Stimulated activated CD4-positive, alpha-beta T cell treated with anti-CD3 and anti-CD28 coated beads, Interleukin-4, amount 100 ng/mL, for 24 hours (primary cell): Measurements from ENCODE around the gene GAK.

Experiments used
- DNase-seq: peaks from one replicate; pipeline ENCODE4 v3.0.0-alpha.2; 2020

GAK gene

DNA sequence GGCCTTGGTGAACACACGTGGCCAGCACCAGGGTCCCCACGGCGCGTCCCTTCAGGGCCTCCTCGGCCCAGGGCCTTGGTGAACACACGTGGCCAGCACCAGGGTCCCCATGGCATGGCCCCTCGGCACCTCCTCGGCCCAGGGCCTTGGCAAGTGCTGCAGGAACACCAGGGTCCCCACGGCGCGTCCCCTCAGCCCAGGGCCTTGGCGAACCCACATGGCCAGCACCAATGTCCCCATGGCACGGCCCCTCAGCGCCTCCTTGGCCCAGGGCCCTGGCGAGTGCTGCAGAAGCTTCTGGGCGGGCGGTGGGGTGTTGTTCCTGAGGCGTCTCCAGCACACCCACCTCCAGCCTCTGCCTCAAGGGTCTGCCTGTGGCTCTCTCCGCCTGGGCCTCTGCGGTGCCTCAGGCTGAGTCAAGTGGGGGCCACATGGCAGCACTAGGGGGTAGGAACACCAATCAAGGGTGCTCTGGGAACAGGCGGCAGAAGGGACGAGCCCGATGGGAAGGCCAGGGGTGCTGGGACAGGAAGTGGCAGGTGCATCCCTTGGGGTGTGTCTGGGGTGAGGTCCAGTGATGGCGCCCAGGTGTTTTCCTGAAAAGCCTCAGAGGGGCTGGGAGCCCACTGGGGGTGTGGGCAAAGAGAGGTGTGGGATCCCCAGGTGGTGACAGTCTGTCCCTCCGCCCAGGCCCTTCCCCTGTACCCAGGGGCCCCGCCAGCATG, 64.4 kb downstream of the GAK start:
- DNase-seq, result no peak

DNA sequence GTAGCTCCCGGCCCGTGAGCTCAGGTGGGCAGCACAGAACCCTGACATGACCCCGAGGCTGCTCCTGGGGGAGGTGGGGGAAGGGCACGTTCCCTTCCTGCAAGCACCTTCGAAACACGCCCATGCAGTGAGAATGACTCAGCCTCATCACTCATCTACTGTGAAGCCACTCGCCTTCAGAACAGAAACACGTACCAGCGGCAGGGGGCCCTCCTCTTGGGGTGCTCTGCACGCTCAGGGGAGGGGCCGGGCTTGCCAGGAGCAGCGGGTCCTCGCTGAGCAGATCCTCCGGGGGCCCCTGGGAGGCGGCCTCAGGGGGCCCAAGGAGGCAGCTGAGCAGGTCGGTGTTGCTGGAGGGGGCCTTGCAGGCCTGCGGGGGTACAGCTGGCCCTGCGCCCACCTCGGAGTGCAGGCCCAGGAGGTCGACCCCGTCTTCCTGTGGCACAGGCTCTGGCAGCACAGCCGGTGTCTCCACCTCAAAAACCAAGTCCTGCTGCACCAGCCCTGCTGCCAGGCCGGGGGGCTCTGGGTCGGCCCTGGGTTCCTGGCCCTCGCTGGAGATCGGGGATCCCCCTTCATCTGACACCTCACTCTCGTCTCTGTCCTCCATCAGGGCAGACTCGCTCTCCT, 65.2 kb downstream of the GAK start:
- no peak for DNase-seq

DNA sequence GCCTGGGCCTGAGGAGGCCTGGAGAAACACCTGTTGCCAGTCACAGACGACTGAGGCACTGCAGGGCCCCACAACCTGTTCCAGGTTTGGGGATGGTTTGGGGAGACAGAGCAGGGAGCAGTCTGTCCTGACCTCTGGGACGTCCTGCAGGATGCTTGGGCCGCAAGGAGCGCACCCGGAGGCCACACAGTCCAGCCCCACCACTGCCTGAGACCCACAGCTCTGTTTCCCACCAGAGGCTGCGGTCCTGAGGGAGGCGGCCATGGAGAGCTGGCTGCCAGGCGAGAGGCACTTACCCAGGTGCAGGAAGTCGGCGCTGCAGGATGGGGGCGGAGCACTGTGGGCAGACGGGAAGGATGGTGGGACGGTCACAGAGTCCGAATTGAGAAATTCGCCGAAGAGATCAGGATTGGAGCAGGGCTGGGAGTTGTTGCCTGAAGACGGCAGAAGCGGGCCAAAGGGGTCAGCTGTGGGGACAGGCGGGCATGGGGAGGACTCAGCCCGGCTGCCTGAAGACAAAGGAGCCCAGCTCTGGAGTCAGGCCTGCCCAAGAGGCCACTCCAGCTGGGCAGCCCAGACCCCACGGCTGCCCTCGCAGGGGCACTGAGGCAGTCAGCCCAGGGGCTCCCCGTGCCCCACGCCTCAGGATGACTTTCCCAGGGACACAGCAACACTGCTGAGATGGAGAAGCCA, 65.9 kb downstream of the GAK start:
- no peak for DNase-seq

DNA sequence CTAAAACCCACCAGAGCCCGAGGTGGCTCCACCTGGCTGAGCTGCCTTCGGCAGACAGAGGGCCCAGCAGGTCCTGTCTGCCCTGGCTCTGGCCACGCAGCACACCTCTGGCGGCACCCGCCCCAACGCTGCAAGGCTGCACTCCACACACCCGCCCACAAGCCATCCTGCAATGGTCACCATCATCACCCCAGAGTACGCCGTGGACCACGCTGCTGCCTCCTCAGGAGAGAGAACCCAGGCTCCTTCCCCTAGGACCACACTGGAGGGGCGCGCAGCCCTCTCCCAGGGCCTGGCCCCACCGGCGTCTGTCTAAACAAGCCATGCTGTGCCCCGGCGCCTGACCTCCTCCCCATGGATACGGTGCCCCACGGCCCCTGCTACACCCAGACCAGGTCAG, 66.5 kb downstream of the GAK start:
- DNase-seq, result no peak

DNA sequence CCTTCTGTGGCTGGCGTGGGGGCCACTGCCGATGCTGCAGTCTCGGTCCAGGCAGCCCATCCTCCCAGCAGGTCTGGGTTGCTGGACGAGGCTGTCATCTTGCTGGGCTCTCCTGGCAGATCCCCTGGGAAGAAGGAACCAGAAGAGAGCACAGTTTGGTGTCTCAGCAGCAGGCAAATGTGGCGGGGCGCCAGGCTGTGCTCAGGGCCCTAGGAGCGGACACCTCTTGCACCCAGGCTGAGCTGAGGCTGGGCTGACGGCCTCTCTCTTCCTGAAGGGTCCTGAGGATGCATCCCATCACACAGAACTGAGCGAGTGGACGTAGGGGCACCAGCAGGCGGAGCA, 67.0 kb downstream of the GAK start:
- DNase-seq, result no peak

DNA sequence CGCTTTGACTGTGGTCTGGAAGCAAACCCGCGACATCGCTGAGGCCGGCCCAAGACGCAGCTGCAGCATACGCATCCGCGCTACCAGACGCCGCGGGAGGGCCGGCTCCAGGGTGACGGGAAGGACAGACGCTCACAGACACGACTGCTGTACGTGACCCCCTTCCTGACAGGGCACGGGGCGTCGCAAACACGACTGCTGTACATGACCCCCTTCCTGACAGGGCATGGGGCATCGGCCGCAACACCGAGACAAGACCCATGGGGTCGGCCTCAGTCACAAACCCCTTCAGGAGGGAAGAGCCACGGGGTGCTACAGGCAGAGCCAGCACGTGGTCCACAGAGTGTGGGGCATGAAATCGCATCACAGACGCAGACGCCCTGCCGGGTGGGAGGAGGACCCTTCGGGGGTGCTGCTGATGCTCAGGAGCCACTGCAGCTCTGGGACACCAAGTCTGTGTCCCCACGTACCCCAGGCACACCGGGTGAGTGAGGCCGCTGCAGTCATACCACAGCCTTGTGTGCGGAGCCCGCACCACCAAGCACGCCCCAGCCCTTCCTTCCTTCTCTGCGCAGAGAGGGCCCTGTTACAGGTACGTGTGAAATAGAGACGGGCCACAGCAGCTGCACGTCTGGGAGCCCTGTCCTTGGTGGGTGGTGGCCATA, 67.5 kb downstream of the GAK start:
- no peak for DNase-seq

DNA sequence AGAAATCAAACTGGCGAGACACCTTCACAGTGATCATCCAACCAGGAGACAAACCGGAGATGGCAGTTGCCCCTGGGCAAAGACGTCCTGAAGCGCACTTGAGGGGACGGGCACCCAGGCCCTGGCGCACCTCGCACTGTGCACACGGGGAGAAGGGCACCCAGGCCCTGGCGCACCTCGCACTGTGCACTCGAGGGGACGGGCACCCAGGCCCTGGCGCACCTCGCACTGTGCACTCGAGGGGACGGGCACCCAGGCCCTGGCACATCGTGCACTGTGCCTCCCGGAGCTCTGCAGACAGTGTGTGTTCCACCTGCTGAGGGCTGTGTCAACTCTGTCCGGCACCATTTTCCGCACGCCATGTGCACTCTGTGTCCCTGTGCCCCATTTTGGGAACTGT, 71.6 kb downstream of the GAK start:
- no peak for DNase-seq

DNA sequence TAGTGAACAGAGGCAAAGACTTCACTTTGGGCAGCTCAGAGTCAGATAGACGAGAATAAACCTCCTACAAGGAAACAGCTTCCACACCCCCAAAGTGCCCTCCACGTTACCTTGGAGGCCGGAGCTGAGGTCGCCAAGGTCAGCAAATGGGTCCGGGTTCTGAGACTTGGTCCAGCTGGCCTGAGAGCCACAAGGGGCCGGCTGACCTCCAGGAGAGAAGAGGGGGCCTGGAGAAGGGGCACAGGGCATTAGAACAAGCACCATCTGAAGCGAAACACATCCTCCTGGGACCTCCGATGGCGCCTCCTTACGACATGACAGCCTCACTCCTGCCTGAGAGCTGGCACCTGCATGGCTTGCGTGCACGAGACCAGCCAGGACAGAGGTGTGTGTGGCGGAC, 72.6 kb downstream of the GAK start:
- DNase-seq, result no peak

DNA sequence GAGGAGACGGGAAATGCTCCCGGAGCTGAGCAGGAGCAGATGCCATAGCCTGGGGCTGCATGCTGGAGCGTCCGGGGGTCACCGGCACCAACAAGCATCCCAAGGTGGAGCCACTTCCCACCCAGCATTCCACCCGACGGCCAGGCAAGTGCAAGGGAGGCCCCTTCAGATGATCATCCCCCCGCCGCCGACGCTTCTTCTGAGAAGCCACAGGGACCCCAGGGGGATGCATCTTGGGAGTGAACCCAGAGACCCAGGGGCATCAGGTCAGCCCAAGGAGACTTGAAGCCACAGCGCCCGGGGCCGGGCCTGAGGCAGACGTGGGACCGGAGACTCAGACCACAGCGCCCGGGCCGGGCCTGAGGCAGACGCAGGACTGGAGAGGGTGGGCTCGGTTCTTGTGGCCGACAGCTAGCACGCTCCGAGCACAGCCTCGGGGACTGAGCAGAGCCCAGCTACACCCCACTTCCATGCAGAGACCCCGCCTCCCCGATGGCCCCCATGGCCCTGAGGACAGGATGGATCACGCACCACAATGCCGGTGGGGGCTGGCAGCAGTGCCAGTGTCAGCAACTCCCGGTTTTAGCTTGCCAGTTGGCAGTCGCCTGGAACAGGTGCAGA, 73.2 kb downstream of the GAK start:
- DNase-seq, result no peak

DNA sequence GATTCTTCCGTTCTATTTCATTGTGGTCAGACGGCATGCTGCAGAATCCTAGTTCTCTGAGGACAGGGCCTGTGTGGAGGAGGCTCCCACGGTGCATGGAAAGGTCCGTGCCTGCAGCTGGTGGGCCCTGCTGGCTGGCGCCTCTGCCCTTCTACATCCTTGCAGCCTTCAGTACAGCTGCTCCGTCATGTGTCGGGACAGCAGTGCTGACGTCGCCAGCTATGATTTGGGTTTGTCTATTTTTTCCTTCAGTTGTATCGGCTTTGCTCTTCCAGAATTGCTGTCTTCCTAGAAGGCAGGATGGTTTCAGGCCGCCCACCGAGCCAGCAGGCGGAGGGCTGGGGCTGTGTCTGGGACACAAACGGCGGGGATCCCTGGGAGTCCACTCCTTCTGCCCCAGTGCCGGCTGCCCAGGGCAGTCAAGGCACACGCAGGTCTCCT, 74.1 kb downstream of the GAK start:
- no peak for DNase-seq

DNA sequence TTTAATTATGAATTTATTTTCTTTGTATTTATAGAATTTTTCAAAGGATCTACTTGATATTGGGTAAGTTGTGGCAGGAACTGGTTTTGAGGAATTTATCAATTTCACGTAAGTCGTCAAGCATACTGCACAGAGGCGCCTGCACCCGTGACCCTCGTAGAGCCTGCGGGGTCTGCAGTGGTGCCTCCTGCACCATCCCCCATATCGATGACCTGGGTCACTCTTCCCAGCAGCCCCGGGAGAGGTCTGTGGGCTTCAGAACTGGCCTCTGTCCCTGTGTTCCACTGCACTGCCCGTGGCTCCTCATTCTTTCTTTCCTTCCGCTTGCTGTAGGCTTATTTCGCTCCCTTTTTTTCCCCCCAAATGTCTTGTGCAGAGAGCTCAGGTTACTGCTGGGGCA, 74.7 kb downstream of the GAK start:
- no peak for DNase-seq

DNA sequence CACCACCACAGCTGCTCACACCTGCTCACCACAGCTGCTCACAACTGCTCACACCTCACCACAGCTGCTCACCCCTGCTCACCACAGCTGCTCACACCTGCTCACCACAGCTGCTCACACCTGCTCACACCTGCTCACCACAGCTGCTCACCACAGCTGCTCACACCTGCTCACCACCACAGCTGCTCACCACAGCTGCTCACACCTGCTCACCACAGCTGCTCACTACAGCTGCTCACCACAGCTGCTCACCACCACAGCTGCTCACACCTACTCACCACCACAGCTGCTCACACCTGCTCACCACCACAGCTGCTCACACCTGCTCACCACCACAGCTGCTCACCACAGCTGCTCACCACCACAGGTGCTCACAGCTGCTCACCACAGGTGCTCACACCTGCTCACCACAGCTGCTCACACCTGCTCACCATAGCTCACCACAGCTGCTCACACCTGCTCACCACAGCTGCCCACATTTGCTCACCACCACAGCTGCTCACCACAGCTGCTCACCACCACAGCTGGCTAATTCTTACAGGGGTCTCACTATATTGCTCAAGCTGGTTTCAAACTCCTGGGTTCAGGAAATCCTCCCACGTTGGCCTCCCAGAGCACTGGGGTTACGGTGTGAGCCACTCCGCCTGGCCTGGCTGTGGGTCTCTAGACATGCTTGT, 75.8 kb downstream of the GAK start:
- no peak for DNase-seq

DNA sequence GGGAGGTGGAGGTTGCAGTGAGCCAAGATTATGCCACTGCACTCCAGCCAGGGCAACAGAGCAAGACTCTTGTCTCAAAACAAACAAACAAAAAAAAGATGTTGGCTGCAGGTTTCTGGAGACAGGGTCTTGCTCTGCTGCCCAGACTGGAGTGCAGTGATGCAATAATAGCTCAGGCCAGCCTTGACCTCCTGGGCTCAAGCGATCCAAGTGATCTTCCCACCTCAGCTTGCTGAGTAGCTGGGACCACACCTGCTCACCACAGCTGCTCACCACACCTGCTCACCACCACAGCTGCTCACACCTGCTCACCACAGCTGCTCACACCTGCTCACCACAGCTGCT, 76.3 kb downstream of the GAK start:
- DNase-seq, result no peak

DNA sequence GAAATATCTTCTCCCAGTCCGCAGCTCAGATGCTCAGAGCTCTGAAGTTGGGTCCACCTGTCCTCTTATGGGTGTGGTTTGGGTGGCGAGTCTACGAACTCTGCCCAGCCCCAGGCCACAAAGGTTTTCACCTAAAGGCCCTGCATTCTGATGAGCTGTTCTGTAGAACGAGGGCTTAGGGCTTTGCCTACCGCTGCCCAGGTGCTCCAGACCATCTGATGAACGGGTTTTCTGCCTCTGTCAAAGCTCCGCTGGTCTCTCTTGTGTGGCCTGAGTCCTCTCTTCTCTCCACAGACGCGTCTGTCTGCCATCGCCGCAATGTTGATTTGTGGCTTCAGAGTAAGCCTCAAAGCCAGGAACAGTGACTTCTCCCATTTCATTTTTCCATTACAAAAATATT, 77.8 kb downstream of the GAK start:
- DNase-seq, result no peak

DNA sequence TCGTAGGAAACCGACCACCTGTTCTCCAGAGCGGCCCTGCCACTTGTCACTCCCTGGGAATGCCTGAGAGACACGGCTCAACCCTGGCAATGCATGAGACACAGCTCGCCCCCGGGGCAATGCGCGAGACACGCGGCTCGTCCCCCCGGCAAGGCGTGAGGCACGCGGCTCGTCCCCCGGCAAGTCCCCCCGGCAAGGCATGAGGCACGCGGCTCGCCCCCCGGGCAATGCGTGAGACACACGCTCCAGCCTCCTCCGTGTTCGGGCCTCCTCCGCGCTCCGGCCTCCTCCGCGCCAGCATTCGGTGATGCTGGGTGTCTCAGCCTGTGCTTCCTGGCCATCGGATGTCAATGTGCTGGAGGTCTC, 78.7 kb downstream of the GAK start:
- no peak for DNase-seq

DNA sequence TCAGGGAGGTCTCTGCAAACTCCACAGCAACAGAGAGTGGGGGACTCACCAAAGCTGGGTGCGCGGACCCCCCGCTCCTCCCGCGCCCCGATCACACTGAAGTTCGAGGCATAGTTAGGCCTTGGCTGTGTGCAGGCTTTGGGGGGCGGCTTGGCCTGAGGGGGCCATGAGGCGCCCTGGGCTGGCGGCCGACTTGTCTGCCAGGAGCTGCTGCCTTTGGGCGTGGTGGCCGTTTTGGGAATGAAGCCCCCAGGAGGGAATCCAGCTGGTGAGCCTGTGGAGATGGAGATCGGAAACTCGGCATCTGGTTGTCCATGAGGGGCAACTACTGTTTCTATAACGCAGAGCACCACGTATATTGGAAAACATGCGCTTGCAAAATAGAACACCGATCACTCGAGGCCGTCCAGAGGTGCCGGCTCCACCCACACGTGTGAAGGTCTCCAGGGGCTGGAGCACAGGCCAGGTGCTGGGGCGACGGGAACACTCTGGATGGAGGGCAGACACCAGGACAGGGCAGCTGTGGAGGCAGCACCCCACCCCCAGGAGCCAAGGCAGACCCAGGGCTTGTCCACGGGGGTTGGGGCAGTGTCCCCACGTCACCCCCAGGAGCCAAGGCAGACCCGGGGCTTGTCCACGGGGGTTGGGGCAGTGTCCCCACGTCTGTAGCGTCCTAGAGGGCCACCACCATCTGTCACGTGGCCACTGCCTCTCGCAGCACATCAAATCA, 80.2 kb downstream of the GAK start:
- DNase-seq, result no peak

DNA sequence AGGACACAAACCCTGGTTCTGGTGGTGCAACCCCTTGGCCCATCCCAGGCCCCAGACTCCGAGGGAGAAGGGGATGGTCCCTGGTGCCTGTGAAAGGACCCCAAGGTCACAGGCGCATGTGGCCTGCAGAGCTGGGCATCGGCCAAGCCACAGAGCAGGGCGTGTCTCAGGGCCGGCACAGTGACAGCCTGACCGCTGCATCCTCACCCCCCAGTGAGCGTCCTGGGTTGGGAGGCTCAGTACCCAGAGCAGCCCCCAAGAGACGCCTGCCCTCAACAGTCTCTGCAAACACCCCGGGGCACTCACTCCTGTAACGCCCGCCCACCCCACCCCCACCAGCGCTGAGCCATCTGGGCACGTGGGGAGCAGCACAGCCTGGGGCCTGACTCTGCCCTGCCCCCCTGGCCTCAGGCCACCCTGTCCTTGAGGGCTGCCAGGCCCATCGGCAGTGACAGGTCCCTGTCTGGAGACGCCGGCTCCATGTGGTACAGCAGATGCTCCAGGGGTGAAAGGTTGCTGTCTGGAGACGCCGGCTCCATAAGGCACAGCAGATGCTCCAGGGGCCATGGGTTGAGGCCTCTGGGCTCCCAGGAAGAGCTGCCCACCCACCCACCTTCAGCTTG, 81.7 kb downstream of the GAK start:
- no peak for DNase-seq

DNA sequence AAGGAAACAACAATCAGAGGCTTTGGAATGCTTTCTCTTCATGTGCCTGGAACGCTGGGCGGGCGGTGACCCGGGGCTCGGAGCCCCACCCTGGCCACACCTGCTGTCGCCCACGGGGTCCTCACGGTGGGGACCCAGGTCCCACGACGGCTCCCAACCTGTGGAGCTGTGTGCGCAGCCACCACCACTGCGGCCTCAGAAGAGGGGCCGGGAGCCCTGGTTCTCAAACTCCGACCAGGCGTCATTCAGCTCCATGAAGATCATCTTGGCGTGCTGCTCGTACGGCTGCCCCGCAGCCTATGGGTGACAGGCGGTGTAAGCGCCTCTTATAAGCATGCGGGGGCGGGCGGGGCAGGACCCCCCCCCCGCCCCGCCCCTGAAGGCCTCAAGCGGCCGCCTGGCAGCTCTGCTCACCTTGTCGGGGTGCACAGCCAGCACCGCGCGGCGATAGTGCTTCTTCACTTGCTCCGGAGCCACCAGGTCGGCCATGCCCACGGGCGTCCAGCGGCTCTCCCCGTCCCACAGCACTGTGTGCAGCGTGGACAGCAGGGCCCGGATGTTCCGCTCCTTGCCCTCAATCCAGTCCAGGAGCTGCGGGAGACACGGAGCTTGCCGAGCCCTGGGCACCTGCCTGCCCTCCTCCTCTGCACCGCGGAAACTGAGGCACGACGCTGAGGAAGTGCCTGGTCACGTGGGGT, 82.5 kb downstream of the GAK start:
- no peak for DNase-seq

DNA sequence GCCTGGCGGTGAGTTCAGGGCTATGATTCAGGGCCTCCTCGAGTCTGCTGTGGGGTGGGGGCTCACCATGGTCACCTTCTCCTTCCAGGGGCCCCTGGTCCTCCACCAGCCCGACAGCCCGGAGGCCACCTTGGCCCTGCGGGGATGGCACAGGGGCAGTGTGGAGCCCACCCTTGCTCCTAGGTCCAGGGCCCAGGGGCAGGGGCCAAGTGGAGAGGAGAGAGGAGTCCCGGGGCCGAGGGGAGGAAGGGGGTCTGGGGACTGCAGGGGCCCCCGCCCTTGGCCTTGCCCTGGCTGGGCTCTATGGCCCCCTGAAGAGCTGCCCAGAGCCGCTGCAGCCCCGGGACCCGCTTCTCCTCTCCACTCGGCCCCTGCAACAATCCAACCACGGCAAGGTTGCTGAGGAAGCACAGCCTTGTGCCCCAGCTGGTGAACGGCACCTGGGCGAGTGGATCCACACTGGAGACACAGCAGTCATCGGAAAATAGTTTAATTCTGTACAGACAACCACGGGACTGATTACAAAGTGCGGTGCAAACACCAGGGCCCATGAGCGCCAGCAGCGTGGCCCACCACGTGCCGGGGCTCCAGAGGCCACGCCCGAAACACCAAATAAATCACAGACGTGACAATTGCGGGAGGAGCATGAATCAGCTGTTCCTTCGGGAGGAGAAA, 83.2 kb downstream of the GAK start:
- DNase-seq, result no peak

DNA sequence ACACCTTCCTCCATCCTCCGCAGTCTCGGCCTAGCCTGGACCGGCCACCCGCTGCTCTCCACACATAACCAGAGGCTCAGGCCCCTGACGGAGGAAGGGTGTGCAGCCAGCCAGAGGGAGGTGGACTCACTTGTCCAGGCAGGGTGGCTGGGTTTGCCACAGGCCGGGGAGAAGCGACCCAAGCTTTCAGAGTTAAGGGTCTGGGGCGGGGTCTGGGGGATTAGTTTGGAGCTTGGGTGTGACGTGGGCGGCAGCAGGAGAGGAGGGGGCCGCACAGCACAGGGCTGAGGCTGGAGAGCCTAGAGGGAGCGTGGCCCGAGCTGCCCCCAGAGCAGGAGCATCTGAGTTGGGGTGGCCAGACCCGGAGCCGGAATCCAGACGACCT, 83.8 kb downstream of the GAK start:
- no peak for DNase-seq

DNA sequence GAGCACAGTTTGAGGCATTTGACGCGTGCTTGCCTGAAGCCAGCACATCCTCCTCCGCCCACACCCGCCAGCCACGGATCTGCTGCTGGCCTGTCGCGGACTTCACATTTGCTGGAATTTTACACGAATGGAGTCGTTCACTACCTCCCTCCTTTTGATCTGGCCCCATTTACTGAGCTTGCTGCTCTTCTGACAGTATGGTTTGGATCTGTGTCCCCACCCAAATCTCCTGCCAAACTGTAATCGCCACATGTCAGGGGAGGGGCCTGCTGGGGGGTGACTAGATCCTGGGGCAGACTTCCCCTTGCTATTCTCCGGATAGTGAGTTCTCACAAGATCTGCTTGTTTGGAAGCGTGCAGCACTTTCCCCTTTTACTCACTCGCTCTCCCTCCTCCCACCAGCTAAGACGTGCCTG, 86.3 kb downstream of the GAK start:
- DNase-seq, result no peak
